Endothelial cell of umbilical vein (primary cell): ENCODE data around the gene LRRC4B. TPM values are rescaled to one million over a fixed set of nuclear protein-coding genes. Genes with fewer than 3 reads are reported as not detected.

ENCODE experiments used
- BruUV-seq: library from RNA; stranded (reverse); fragments of 400-500 nt; replicated peaks from 2 replicates; lab custom pipeline; 2021; lab: Mats Ljungman, UMichigan
- CTCF ChIA-PET: fragments of 300-600, 350-600 bp; sonication (Branson Sonifier 250); formaldehyde crosslinking; loops from one replicate; lab custom pipeline; 2021; ENCODE audit warnings: antibody characterized with exemption, inconsistent platforms; lab: Charles Lee
- POLR2A ChIA-PET: fragments of 300-600, 350-600 bp; sonication (Branson Sonifier 250); formaldehyde crosslinking; loops from one replicate; lab custom pipeline; 2021; ENCODE audit warnings: antibody characterized with exemption, inconsistent platforms; lab: Charles Lee
- DNase-seq: peaks from one replicate; pipeline ENCODE4 v3.0.0-alpha.2; 2011; ENCODE audit warnings: low read depth, low spot score
- FAIRE-seq: peaks from 2 replicates; lab custom pipeline; 2011; peaks lifted over from hg19 to GRCh38; lab: Jason Lieb, UNC
- H2AFZ ChIP-seq: 2 replicates; pipeline ENCODE4 v1.6.0; 2012; ENCODE audit warnings: low read depth, low read length, control low read depth, inconsistent platforms
- H3K27ac ChIP-seq: 2 replicates; pipeline ENCODE4 v1.5.1; 2011; ENCODE audit warnings: low read depth, mild to moderate bottlenecking, control low read depth, low read length, moderate library complexity; ENCODE audit not compliant: insufficient read depth
- H3K27me3 ChIP-seq, 2 experiments: 2 replicates each; pipeline versions ENCODE4 v1.6.0 to v1.6.1; 2011; ENCODE audit warnings: low read length in 2 of 2, mixed read lengths in 1 of 2; ENCODE audit not compliant: control insufficient read depth in 2 of 2, insufficient read depth in 2 of 2
- H3K36me3 ChIP-seq, 2 experiments: 2 replicates in 1 of 2; 3 replicates in 1 of 2; pipeline ENCODE4 v1.5.1; 2011; ENCODE audit warnings: low read length in 2 of 2, mild to moderate bottlenecking in 1 of 2, moderate library complexity in 1 of 2; ENCODE audit not compliant: control insufficient read depth in 2 of 2, insufficient read depth in 2 of 2; ENCODE audit errors: extremely low read depth in 1 of 2
- H3K4me1 ChIP-seq: 3 replicates; pipeline ENCODE4 v1.5.1; 2011; ENCODE audit warnings: mild to moderate bottlenecking, low read length; ENCODE audit not compliant: control insufficient read depth, insufficient read depth; ENCODE audit errors: extremely low read depth
- H3K4me2 ChIP-seq: 2 replicates; pipeline ENCODE4 v1.6.1; 2011; ENCODE audit warnings: low read length, control low read depth, mixed read lengths; ENCODE audit not compliant: insufficient read depth
- H3K4me3 ChIP-seq, 3 experiments: fragments of 200-600 bp in 1 of 3; sonication (generic), shearing (Covaris generic) in 1 of 3; replicated peaks in 1 of 3; 2 replicates each; pipeline ENCODE4 v1.5.1; 2011 to 2016; ENCODE audit warnings: control low read depth in 3 of 3, low read length in 3 of 3, mild to moderate bottlenecking in 2 of 3, inconsistent platforms in 1 of 3, low read depth in 1 of 3, moderate library complexity in 1 of 3; ENCODE audit not compliant: insufficient read depth in 1 of 3
- H3K79me2 ChIP-seq: 2 replicates; pipeline ENCODE4 v1.6.0; 2012; ENCODE audit warnings: low read length, inconsistent platforms; ENCODE audit not compliant: control insufficient read depth, insufficient read depth
- H3K9ac ChIP-seq: replicated peaks from 2 replicates; pipeline ENCODE3; 2011; ENCODE audit warnings: low read length, control low read depth; ENCODE audit not compliant: insufficient read depth; ENCODE audit errors: extremely low read depth
- H3K9me1 ChIP-seq: replicated peaks from 3 replicates; pipeline ENCODE4 v1.6.0; 2011; ENCODE audit warnings: mild to moderate bottlenecking, low read length; ENCODE audit not compliant: control insufficient read depth, insufficient read depth; ENCODE audit errors: extremely low read depth
- H3K9me3 ChIP-seq: replicated peaks from 2 replicates; pipeline ENCODE4 v1.5.1; 2012; ENCODE audit warnings: low read length, inconsistent platforms; ENCODE audit not compliant: control insufficient read depth, insufficient read depth
- H4K20me1 ChIP-seq: replicated peaks from 2 replicates; pipeline ENCODE3; 2011; ENCODE audit warnings: mild to moderate bottlenecking, low read length; ENCODE audit not compliant: control insufficient read depth, insufficient read depth; ENCODE audit errors: extremely low read depth
- EZH2 ChIP-seq: IDR thresholded peaks from 2 replicates; pipeline ENCODE4 v1.6.1; 2012; ENCODE audit warnings: borderline replicate concordance, low read depth, mild to moderate bottlenecking, moderate library complexity, low read length, inconsistent platforms; ENCODE audit not compliant: severe bottlenecking
- FOS ChIP-seq: IDR thresholded peaks from 2 replicates; pipeline ENCODE4 v1.6.1; 2011; ENCODE audit warnings: mild to moderate bottlenecking, low read length, moderate library complexity, borderline replicate concordance; ENCODE audit not compliant: insufficient read depth
- GATA2 ChIP-seq: IDR thresholded peaks from 2 replicates; pipeline ENCODE4 v1.7.0; 2011; ENCODE audit warnings: low read depth, mild to moderate bottlenecking, moderate library complexity, mixed read lengths, low read length; ENCODE audit not compliant: insufficient read length, insufficient read depth
- JUN ChIP-seq: IDR thresholded peaks from 2 replicates; pipeline ENCODE4 v1.6.1; 2011; ENCODE audit warnings: borderline replicate concordance, low read depth; ENCODE audit not compliant: insufficient read length, insufficient read depth
- MYC ChIP-seq: IDR thresholded peaks from one replicate; pipeline ENCODE4 v1.6.1; 2011; ENCODE audit warnings: mild to moderate bottlenecking, low read depth, low read length
- POLR2A ChIP-seq: IDR thresholded peaks from 2 replicates; pipeline ENCODE4 v1.6.1; 2012; ENCODE audit warnings: low read depth, mild to moderate bottlenecking, control low read depth, low read length
- POLR2AphosphoS5 ChIP-seq: IDR thresholded peaks from 2 replicates; pipeline ENCODE4 v1.6.1; 2012; ENCODE audit warnings: low read depth, mild to moderate bottlenecking, control low read depth, low read length, moderate library complexity; ENCODE audit not compliant: insufficient read depth
- dilution Hi-C: fragments of 300-500 bp; cut with MboI; formaldehyde crosslinking; loops from one replicate; pipeline ENCODE4 v1.15.0; 2019; ENCODE audit warnings: low sequenced_read_pairs; ENCODE audit not compliant: extremely low pct_ligation_motif_present
- intact Hi-C: fragments of 100-400 bp; cut with micrococcal nuclease; formaldehyde crosslinking; loops from one replicate; pipeline ENCODE4 v1.10.0; 2022
- polyA plus RNA-seq, 4 experiments: library from polyadenylated mRNA; depleted of rRNA in 3 of 4; stranded (reverse) in 3 of 4; unstranded in 1 of 4; fragments of >200 nt; gene quantifications; 2 replicates each; pipeline versions ENCODE4 v1.2.1 to v1.2.3, GENCODE V29; 2011 to 2012; ENCODE audit warnings: missing spikeins in 1 of 4
- total RNA-seq: library from RNA; stranded (reverse); gene quantifications from 2 replicates; pipeline ENCODE4 v1.2.3, GENCODE V29; 2021
- TF ChIP-seq, protein P1 (sequence below): IDR thresholded peaks from 2 replicates; pipeline ENCODE4 v1.6.1; 2011; ENCODE audit not compliant: insufficient read depth, insufficient read length
- TF ChIP-seq, protein P2 (sequence below), 2 donors: IDR thresholded peaks; 1 replicate in 1 of 2; 2 replicates in 1 of 2; pipeline ENCODE4 v1.5.1; 2011; ENCODE audit warnings: low read length in 2 of 2, mild to moderate bottlenecking in 2 of 2, moderate library complexity in 2 of 2, control low read depth in 1 of 2, inconsistent platforms in 1 of 2, low read depth in 1 of 2; ENCODE audit not compliant: insufficient read depth in 1 of 2; ENCODE audit errors: extremely low read depth in 1 of 2

The LRRC4B gene
- total and polyA plus RNA-seq, 2 donors (not counting 3 experiments of a cell fraction or from before 2014, with no cell fraction given) = 0.08 TPM; not detected in 1

DNA sequence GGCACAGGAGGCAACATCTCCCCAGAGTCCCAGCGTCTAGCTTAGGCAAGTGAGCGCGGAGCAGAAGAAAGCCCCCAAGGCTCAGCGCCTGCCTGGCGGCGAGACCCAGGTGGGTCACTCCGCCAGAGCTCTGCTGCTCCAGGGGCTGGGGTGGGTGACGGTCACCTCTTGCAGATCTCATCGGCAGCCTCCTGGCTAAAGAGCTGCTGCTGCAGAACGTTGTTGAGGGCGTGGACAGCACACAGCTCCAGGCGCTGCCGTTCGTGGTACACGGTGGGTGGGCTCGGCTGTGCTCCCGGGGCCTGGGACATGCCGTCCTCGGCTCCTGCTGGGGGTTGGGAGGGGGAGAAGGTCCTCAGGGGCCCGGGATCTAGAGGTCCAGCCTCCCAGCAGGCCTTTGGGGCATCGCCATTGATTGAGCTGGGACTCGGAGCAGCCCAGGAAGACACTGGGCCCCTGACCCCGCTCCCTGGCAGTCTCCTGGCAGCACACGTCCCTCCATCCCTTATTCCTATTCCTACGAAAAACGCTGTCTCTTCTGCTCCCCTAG is 58.0 kb downstream of the LRRC4B start:
- Histone ChIP-seq H3K4me1 (peaks cover 7% of the 10 kb centered on the region), H3K4me3 (peak overlapping the region in 2 of 3 experiments; percentile 75 to 76), H3K9ac (peak overlapping the region; percentile 92), H3K9me3 (no peaks in the 10 kb centered on the region), H3K36me3 (no peaks in the 10 kb centered on the region), H3K4me2 (peak overlapping the region; percentile 92), H3K79me2 (no peaks in the 10 kb centered on the region), H3K27ac (peak overlapping the region; percentile 39), H4K20me1 (no peaks in the 10 kb centered on the region), H3K27me3 (no peaks in the 10 kb centered on the region), H3K9me1 (no peaks in the 10 kb centered on the region), H2AFZ (peak overlapping the region; percentile 44)
- DNase-seq (no peak), FAIRE-seq (peak; percentile 54)
- intact Hi-C loops (loop anchor here (2.0 kb wide), 1 partner anchor 133 kb away; the partner anchor contains the start of gene NR1H2), dilution Hi-C loops (no loop called here)
- ChIA-PET POLR2A (interaction anchor here (1.0 kb wide), 1 partner anchor 49 kb away, joined by 4 read pairs; no protein-coding TSS in a partner anchor), CTCF (interaction anchor here (1.1 to 1.6 kb wide), 4 partner anchors 19 to 273 kb away, joined by 3 to 5 read pairs (median 4); no protein-coding TSS in a partner anchor)
- BruUV-seq = TSS peak; percentile 30
- TF ChIP-seq POLR2A = no peak
- no peak for TF ChIP-seq FOS
- no peak for TF ChIP-seq EZH2
- no peak for TF ChIP-seq JUN
- TF ChIP-seq GATA2 = no peak
- TF ChIP-seq, protein P1, sequence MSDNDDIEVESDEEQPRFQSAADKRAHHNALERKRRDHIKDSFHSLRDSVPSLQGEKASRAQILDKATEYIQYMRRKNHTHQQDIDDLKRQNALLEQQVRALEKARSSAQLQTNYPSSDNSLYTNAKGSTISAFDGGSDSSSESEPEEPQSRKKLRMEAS = no peak
- no peak for TF ChIP-seq POLR2AphosphoS5
- TF ChIP-seq MYC = no peak
- TF ChIP-seq, protein P2, sequence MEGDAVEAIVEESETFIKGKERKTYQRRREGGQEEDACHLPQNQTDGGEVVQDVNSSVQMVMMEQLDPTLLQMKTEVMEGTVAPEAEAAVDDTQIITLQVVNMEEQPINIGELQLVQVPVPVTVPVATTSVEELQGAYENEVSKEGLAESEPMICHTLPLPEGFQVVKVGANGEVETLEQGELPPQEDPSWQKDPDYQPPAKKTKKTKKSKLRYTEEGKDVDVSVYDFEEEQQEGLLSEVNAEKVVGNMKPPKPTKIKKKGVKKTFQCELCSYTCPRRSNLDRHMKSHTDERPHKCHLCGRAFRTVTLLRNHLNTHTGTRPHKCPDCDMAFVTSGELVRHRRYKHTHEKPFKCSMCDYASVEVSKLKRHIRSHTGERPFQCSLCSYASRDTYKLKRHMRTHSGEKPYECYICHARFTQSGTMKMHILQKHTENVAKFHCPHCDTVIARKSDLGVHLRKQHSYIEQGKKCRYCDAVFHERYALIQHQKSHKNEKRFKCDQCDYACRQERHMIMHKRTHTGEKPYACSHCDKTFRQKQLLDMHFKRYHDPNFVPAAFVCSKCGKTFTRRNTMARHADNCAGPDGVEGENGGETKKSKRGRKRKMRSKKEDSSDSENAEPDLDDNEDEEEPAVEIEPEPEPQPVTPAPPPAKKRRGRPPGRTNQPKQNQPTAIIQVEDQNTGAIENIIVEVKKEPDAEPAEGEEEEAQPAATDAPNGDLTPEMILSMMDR (IDR thresholded peaks at IDR 0.05; ENCODE audit: extremely low read depth in 1 of 2, insufficient read depth in 1 of 2, low read depth in 1 of 2, low read length in 2 of 2) = no peak
